Kidney (tissue), 14 donors: Measurements from ENCODE around the gene VTI1A. TPM values are rescaled to one million over a fixed set of nuclear protein-coding genes. Genes with fewer than 3 reads are reported as not detected.
A peak's percentile ranks its signal among the peaks of the same experiment; 100 is the strongest.

Experiments
- DNase-seq, 5 donors: peaks; one replicate each; pipeline ENCODE4 v3.0.0-alpha.2; 2013 to 2020
- FAIRE-seq: peaks from 2 replicates; lab custom pipeline; 2012; peaks lifted over from hg19 to GRCh38; lab: Jason Lieb, UNC
- H3K27ac ChIP-seq, 2 donors: one replicate each; pipeline ENCODE4 v1.7.0; 2013; ENCODE audit warnings: low read depth in 2 of 2, low read length in 2 of 2, inconsistent platforms in 1 of 2
- H3K27me3 ChIP-seq: one replicate; pipeline ENCODE4 v1.7.1; 2013; ENCODE audit warnings: low read length, inconsistent platforms; ENCODE audit not compliant: control insufficient read depth, insufficient read depth
- H3K36me3 ChIP-seq, 3 donors: one replicate each; pipeline versions ENCODE4 v1.7.0 to v1.7.1; 2013; ENCODE audit warnings: low read length in 3 of 3, control low read depth in 1 of 3, inconsistent platforms in 1 of 3; ENCODE audit not compliant: insufficient read depth in 3 of 3, control insufficient read depth in 2 of 3
- H3K4me1 ChIP-seq, 3 donors: one replicate each; pipeline versions ENCODE4 v1.7.0 to v1.7.1; 2013; ENCODE audit warnings: low read length in 3 of 3, inconsistent platforms in 1 of 3, low read depth in 1 of 3; ENCODE audit not compliant: control insufficient read depth in 2 of 3, insufficient read depth in 2 of 3
- H3K4me3 ChIP-seq, 3 donors: one replicate each; pipeline versions ENCODE4 v1.7.0 to v1.8.1; 2013; ENCODE audit warnings: low read length in 3 of 3, control low read depth in 1 of 3, inconsistent platforms in 1 of 3
- H3K9ac ChIP-seq, 3 donors: one replicate each; pipeline versions ENCODE4 v1.7.0 to v1.7.1; 2013; ENCODE audit warnings: low read length in 3 of 3, control low read depth in 1 of 3, inconsistent platforms in 1 of 3
- H3K9me3 ChIP-seq, 3 donors: one replicate each; pipeline versions ENCODE4 v1.7.0 to v1.7.1; 2013; ENCODE audit warnings: low read length in 3 of 3, control low read depth in 1 of 3, inconsistent platforms in 1 of 3; ENCODE audit not compliant: control insufficient read depth in 2 of 3, insufficient read depth in 1 of 3
- intact Hi-C: fragments of 100-400 bp; cut with DNase I; formaldehyde crosslinking; loops from one replicate; pipeline ENCODE4 v1.11.1; 2022
- polyA plus RNA-seq: library from polyadenylated mRNA; stranded (reverse); fragments of 350-450 nt; fragmentation: Illumina TruSeq; extraction: RNeasy Lipid Tissue Mini Kit (QIAGEN cat#74804); gene quantifications from one replicate; pipeline ENCODE4 v1.2.3, GENCODE V29; 2014; ENCODE audit warnings: low read depth, low replicate concordance; ENCODE audit not compliant: insufficient read depth
- total RNA-seq: library from RNA; stranded (reverse); fragmentation: NEBNext Ultra II Directional; extraction: Animal tissue kit (Norgen Biotek cat#: 25700); gene quantifications from one replicate; pipeline ENCODE4 v1.2.1, GENCODE V29; 2021
- TF ChIP-seq, protein P1 (sequence below): IDR thresholded peaks from 3 replicates; pipeline ENCODE4 v1.5.1; 2012; ENCODE audit warnings: mild to moderate bottlenecking, moderate library complexity, borderline replicate concordance; ENCODE audit not compliant: insufficient read depth; ENCODE audit errors: extremely low read depth
- donor health status: control.
- donor health status: control.
- donor health status: control.
- donor health status: control.
- donor health status: control.
- donor health status: DM: yes; HTN: yes; CAD: no.
- donor health status: Normal renal cell carcinoma (clear cell type).

The VTI1A gene
- total and polyA plus RNA-seq, 2 donors from 2014 or later = 9.2 to 41.8 TPM

DNA sequence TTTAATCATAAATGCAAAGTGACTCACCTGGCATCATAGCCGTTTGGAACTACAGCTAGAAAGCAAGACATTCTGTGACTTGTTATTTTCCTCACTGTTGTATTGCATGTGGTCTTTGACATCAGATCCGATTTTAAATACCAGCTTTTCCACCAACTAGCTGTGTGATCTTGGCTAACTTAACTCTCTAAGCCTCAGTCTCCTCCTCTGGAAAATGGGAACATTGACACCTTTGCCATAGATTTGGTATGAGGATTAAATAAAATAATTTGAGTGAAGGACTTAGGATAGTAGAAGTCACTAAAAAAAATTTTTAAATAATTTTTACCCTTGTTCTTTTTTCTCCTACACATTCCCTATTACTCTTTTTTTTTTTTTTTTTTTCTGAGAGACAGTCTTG, 348.1 kb downstream of the VTI1A start:
- H3K27me3 ChIP-seq = no peaks in the 10 kb centered on the region
- no peaks in the 10 kb centered on the region for H3K36me3 ChIP-seq
- no peak overlapping the region for H3K9ac ChIP-seq
- DNase-seq (no peak), FAIRE-seq (no peak)
- no peak overlapping the region for H3K27ac ChIP-seq
- H3K9me3 ChIP-seq = no peaks in the 10 kb centered on the region
- peaks cover 0 to 10% (median 4%) of the 10 kb centered on the region in 3 donors for H3K4me1 ChIP-seq
- intact Hi-C loops = no loop called here
- H3K4me3 ChIP-seq = no peak overlapping the region
- TF ChIP-seq, protein P1, sequence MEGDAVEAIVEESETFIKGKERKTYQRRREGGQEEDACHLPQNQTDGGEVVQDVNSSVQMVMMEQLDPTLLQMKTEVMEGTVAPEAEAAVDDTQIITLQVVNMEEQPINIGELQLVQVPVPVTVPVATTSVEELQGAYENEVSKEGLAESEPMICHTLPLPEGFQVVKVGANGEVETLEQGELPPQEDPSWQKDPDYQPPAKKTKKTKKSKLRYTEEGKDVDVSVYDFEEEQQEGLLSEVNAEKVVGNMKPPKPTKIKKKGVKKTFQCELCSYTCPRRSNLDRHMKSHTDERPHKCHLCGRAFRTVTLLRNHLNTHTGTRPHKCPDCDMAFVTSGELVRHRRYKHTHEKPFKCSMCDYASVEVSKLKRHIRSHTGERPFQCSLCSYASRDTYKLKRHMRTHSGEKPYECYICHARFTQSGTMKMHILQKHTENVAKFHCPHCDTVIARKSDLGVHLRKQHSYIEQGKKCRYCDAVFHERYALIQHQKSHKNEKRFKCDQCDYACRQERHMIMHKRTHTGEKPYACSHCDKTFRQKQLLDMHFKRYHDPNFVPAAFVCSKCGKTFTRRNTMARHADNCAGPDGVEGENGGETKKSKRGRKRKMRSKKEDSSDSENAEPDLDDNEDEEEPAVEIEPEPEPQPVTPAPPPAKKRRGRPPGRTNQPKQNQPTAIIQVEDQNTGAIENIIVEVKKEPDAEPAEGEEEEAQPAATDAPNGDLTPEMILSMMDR = no peak

DNA sequence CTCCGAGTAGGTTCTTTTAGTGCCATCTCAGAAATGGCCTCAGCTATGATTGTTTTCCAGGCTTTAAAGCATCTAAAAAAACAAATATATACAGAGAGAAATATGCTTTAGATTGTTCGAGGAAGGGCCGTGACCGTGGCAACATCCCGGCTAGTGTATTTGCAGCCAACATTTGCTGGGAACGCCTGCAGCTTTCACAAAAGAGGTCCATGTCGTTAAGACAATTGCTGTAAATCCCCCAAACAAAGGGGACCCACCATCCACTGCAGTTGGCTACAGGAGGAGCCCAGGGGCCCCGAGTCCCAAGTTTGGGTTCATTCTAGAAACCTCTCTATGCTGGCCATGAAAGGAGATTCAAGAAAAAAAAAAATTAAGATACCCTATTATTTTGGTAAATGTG, 350.2 kb downstream of the VTI1A start:
- intact Hi-C loops = no loop called here
- FAIRE-seq (no peak), DNase-seq (peak in 1 of 5 donors; percentile 10)
- Histone ChIP-seq H3K4me3 (no peak overlapping the region), H3K4me1 (peaks cover 0 to 10% (median 4%) of the 10 kb centered on the region in 3 donors), H3K9me3 (no peaks in the 10 kb centered on the region), H3K36me3 (no peaks in the 10 kb centered on the region), H3K9ac (no peak overlapping the region), H3K27me3 (no peaks in the 10 kb centered on the region), H3K27ac (no peak overlapping the region)
- TF ChIP-seq, protein P1 = no peak

- no peaks in the 10 kb centered on the region for H3K36me3 ChIP-seq
- H3K4me3 ChIP-seq = no peak overlapping the region
- H3K27ac ChIP-seq = no peak overlapping the region
- FAIRE-seq = no peak
- intact Hi-C loops = no loop called here
- H3K9ac ChIP-seq = no peak overlapping the region
- H3K9me3 ChIP-seq = no peaks in the 10 kb centered on the region
- H3K27me3 ChIP-seq = no peaks in the 10 kb centered on the region
- peaks cover 0 to 9% (median 4%) of the 10 kb centered on the region in 3 donors for H3K4me1 ChIP-seq
- DNase-seq = peak in 1 of 5 donors; percentile 6
- TF ChIP-seq, protein P1 = no peak
These were observed 350.8 kb downstream of the VTI1A start for GRCh38 chr10:112797855-112798254.

- Histone ChIP-seq H3K9ac (no peak overlapping the region), H3K4me1 (no peaks in the 10 kb centered on the region), H3K4me3 (no peak overlapping the region), H3K36me3 (no peaks in the 10 kb centered on the region), H3K27ac (no peak overlapping the region), H3K9me3 (no peaks in the 10 kb centered on the region), H3K27me3 (no peaks in the 10 kb centered on the region)
- TF ChIP-seq, protein P1 = no peak
- intact Hi-C loops = no loop called here
- FAIRE-seq (no peak), DNase-seq (no peak)
These were observed 352.0 kb downstream of the VTI1A start for GRCh38 chr10:112799038-112799437.
